ENCODE data around the gene METTL23.

GRCh38 chr17:76687298-76688164 lies 39.1 kb upstream of the METTL23 start:
- TF ChIP-seq GATA2 (IDR thresholded peaks at IDR 0.05; ENCODE audit: low read depth, low read length) (no peak), GATA3 (IDR thresholded peaks at IDR 0.05; ENCODE audit: low read depth, low read length) (no peak)

Measured in SH-SY5Y (cell line).